Measurements from ENCODE around the gene PRPH. TPM values are rescaled to one million over a fixed set of nuclear protein-coding genes. Genes with fewer than 3 reads are reported as not detected.
A peak's percentile ranks its signal among the peaks of the same experiment; 100 is the strongest.

Gene PRPH
- total RNA-seq, 2 donors from 2014 or later: 0.75 TPM; not detected in 1

GRCh38 chr12:49292729-49293055 lies 2.3 kb upstream of the PRPH start:
- Histone ChIP-seq H3K9me3 (no peaks in the 10 kb centered on the region), H3K27me3 (peaks cover 20 to 24% of the 10 kb centered on the region in 2 donors), H3K4me3 (peak overlapping the region in 1 of 2 donors; percentile 25), H3K36me3 (no peaks in the 10 kb centered on the region), H3K4me1 (peaks cover 0 to 36% of the 10 kb centered on the region in 2 donors), H3K27ac (no peak overlapping the region)
- no peak for DNase-seq (ENCODE audit: low spot score)
- no peak for TF ChIP-seq CTCF (IDR thresholded peaks at IDR 0.05)

- H3K9me3 ChIP-seq: no peaks in the 10 kb centered on the region
- H3K4me1 ChIP-seq: peaks cover 0 to 37% of the 10 kb centered on the region in 2 donors
- H3K27ac ChIP-seq: no peak overlapping the region
- TF ChIP-seq CTCF (IDR thresholded peaks at IDR 0.05): no peak
- H3K27me3 ChIP-seq: peaks cover 20 to 30% of the 10 kb centered on the region in 2 donors
- peak; percentile 66 for DNase-seq (ENCODE audit: low spot score)
- no peaks in the 10 kb centered on the region for H3K36me3 ChIP-seq
- H3K4me3 ChIP-seq: peak overlapping the region in 1 of 2 donors; percentile 25
These were observed 1.6 kb upstream of the PRPH start for GRCh38 chr12:49293056-49293956.

- Histone ChIP-seq H3K4me3 (no peak overlapping the region), H3K4me1 (peaks cover 0 to 37% of the 10 kb centered on the region in 2 donors), H3K27me3 (peaks cover 20 to 36% of the 10 kb centered on the region in 2 donors), H3K27ac (no peak overlapping the region), H3K36me3 (no peaks in the 10 kb centered on the region), H3K9me3 (no peaks in the 10 kb centered on the region)
- no peak for DNase-seq (ENCODE audit: low spot score)
- TF ChIP-seq CTCF (IDR thresholded peaks at IDR 0.05): no peak
These were observed 702 bp upstream of the PRPH start for GRCh38 chr12:49294086-49294803.

- DNase-seq (ENCODE audit: low spot score): no peak
- Histone ChIP-seq H3K36me3 (no peaks in the 10 kb centered on the region), H3K27ac (no peak overlapping the region), H3K4me1 (peaks cover 0 to 37% of the 10 kb centered on the region in 2 donors), H3K9me3 (no peaks in the 10 kb centered on the region), H3K27me3 (peaks cover 20 to 36% of the 10 kb centered on the region in 2 donors), H3K4me3 (no peak overlapping the region)
- TF ChIP-seq CTCF (IDR thresholded peaks at IDR 0.05): no peak
These were observed 204 bp upstream of the PRPH start for GRCh38 chr12:49294804-49295081.

- no peaks in the 10 kb centered on the region for H3K36me3 ChIP-seq
- H3K4me3 ChIP-seq: peak overlapping the region in 1 of 2 donors; percentile 33
- no peak for DNase-seq (ENCODE audit: low spot score)
- no peaks in the 10 kb centered on the region for H3K9me3 ChIP-seq
- peaks cover 0 to 37% of the 10 kb centered on the region in 2 donors for H3K4me1 ChIP-seq
- TF ChIP-seq CTCF (IDR thresholded peaks at IDR 0.05): peak; percentile 48 to 68
- no peak overlapping the region for H3K27ac ChIP-seq
- H3K27me3 ChIP-seq: peaks cover 20 to 36% of the 10 kb centered on the region in 2 donors
These were observed 1.3 kb downstream of the PRPH start for GRCh38 chr12:49296034-49296835.

Data from right atrium auricular region (tissue), 2 donors.